GM21423 (cell line): ENCODE measurements around the gene UNC50.
A peak's percentile ranks its signal among the peaks of the same experiment; 100 is the strongest.
"Not testable (repeated sequence)": the region's sequence is repeated elsewhere in the genome, so short reads cannot be mapped to it uniquely, and the experiment has no call there.

Experiments
- ATAC-seq: cut with Tn5 transposase; IDR thresholded peaks from one replicate; pipeline ENCODE4 v1.9.1; 2021; ENCODE audit warnings: mild to moderate bottlenecking, moderate library complexity; ENCODE audit not compliant: unreplicated experiment

The UNC50 gene

GRCh38 chr2:98607741-98608115, 661 bp upstream of the UNC50 start:
- no peak for ATAC-seq

- peak; percentile 6 for ATAC-seq
Measured at GRCh38 chr2:98608962-98609604, 694 bp downstream of the UNC50 start.

GRCh38 chr2:98614024-98614739, 5.8 kb downstream of the UNC50 start:
- no peak for ATAC-seq

GRCh38 chr2:98615481-98615880, 7.1 kb downstream of the UNC50 start:
- ATAC-seq: no peak

- ATAC-seq: no peak
Measured at GRCh38 chr2:98617149-98617548, 8.8 kb downstream of the UNC50 start.

GRCh38 chr2:98623657-98624056, 15.3 kb downstream of the UNC50 start:
- ATAC-seq: no peak

GRCh38 chr2:98632351-98632750, 24.0 kb downstream of the UNC50 start:
- no peak for ATAC-seq

- ATAC-seq: no peak
Measured at GRCh38 chr2:98634406-98635092, 26.2 kb downstream of the UNC50 start.

GRCh38 chr2:98637401-98638147, 29.2 kb downstream of the UNC50 start:
- peak; percentile 73 for ATAC-seq

- ATAC-seq: no peak
Measured at GRCh38 chr2:98643496-98644100, 35.2 kb downstream of the UNC50 start.

GRCh38 chr2:98647636-98648035, 39.2 kb downstream of the UNC50 start:
- no peak for ATAC-seq

- no peak for ATAC-seq
Measured at GRCh38 chr2:98648451-98648850, 40.1 kb downstream of the UNC50 start.

- ATAC-seq: peak; percentile 63
Measured at GRCh38 chr2:98649135-98649991, 41.0 kb downstream of the UNC50 start.

- no peak for ATAC-seq
Measured at GRCh38 chr2:98649992-98650375, 41.6 kb downstream of the UNC50 start.

- ATAC-seq: no peak
Measured at GRCh38 chr2:98650998-98651397, 42.6 kb downstream of the UNC50 start.

- no peak for ATAC-seq
Measured at GRCh38 chr2:98654699-98655495, 46.5 kb downstream of the UNC50 start.

- no peak for ATAC-seq
Measured at GRCh38 chr2:98656800-98657199, 48.4 kb downstream of the UNC50 start.

- ATAC-seq: no peak
Measured at GRCh38 chr2:98658816-98659490, 50.6 kb downstream of the UNC50 start.

GRCh38 chr2:98659491-98659840, 51.1 kb downstream of the UNC50 start:
- ATAC-seq: not testable (repeated sequence)
